GM23338 (cell line): Measurements from ENCODE around the gene CXCL16. TPM values are rescaled to one million over a fixed set of nuclear protein-coding genes. Genes with fewer than 3 reads are reported as not detected.
A peak's percentile ranks its signal among the peaks of the same experiment; 100 is the strongest.

Source experiments
- ATAC-seq: fragments of 200-7000 bp; cut with Tn5 transposase; 3 replicates; pipeline ENCODE4 v1.9.1; 2020
- DNase-seq: peaks from one replicate; pipeline ENCODE4 v3.0.0-alpha.2; 2015; ENCODE audit warnings: low spot score
- H2AFZ ChIP-seq: fragments of 200-600 bp; sonication (generic); 2 replicates; pipeline ENCODE4 v1.8.0; 2016; ENCODE audit warnings: antibody characterized with exemption, mild to moderate bottlenecking, moderate library complexity
- H3F3A ChIP-seq: fragments of 200-600 bp; sonication (generic); replicated peaks from 2 replicates; pipeline ENCODE4 v1.8.0; 2017; ENCODE audit warnings: antibody characterized with exemption, mixed run types, low read depth
- H3K27ac ChIP-seq: fragments of 200-600 bp; sonication (generic); 2 replicates; pipeline ENCODE4 v1.6.1; 2016; ENCODE audit warnings: low read depth
- H3K27me3 ChIP-seq: fragments of 200-600 bp; sonication (generic); 2 replicates; pipeline ENCODE4 v1.8.0; 2016; ENCODE audit warnings: mild to moderate bottlenecking, mixed run types, moderate library complexity; ENCODE audit not compliant: insufficient read depth
- H3K36me3 ChIP-seq: fragments of 200-600 bp; sonication (generic); 2 replicates; pipeline ENCODE4 v1.8.0; 2016; ENCODE audit warnings: mild to moderate bottlenecking; ENCODE audit not compliant: insufficient read depth
- H3K4me1 ChIP-seq: fragments of 200-600 bp; sonication (generic); 2 replicates; pipeline ENCODE4 v1.8.0; 2016; ENCODE audit warnings: mild to moderate bottlenecking, moderate library complexity; ENCODE audit not compliant: insufficient read depth
- H3K4me2 ChIP-seq: fragments of 200-600 bp; sonication (generic); 2 replicates; pipeline ENCODE4 v1.7.1; 2017; ENCODE audit warnings: mixed run types
- H3K4me3 ChIP-seq: fragments of 200-600 bp; sonication (generic); 2 replicates; pipeline ENCODE4 v1.6.1; 2016; ENCODE audit warnings: mixed run types
- H3K79me2 ChIP-seq: fragments of 200-600 bp; sonication (generic); replicated peaks from 2 replicates; pipeline ENCODE4 v1.8.0; 2017; ENCODE audit warnings: mild to moderate bottlenecking; ENCODE audit not compliant: insufficient read depth
- H3K9me2 ChIP-seq: fragments of 200-600 bp; sonication (generic); 2 replicates; pipeline ENCODE4 v1.8.0; 2017; ENCODE audit not compliant: insufficient read depth
- H4K20me1 ChIP-seq: fragments of 200-600 bp; sonication (generic); replicated peaks from 2 replicates; pipeline ENCODE4 v1.8.0; 2017; ENCODE audit warnings: mild to moderate bottlenecking; ENCODE audit not compliant: insufficient read depth
- H3K27ac Mint-ChIP-seq: 2 replicates; pipeline ENCODE4 v1.8.0; 2020; ENCODE audit warnings: inconsistent platforms, mild to moderate bottlenecking, moderate library complexity, mixed read lengths
- H3K27me3 Mint-ChIP-seq: 3 replicates; pipeline ENCODE4 v1.8.0; 2022; ENCODE audit warnings: low read depth, mild to moderate bottlenecking, moderate library complexity, mixed read lengths, inconsistent platforms; ENCODE audit not compliant: insufficient read depth, poor library complexity
- H3K36me3 Mint-ChIP-seq: 3 replicates; pipeline ENCODE4 v1.8.0; 2021; ENCODE audit warnings: low read depth, mild to moderate bottlenecking, inconsistent platforms, moderate library complexity, mixed read lengths
- H3K4me1 Mint-ChIP-seq: 3 replicates; pipeline ENCODE4 v1.8.0; 2020; ENCODE audit warnings: mild to moderate bottlenecking, inconsistent platforms, mixed read lengths
- H3K4me3 Mint-ChIP-seq: 3 replicates; pipeline ENCODE4 v1.8.0; 2021; ENCODE audit warnings: moderate library complexity, mild to moderate bottlenecking, inconsistent platforms, mixed read lengths
- H3K9me3 Mint-ChIP-seq: 3 replicates; pipeline ENCODE4 v1.8.0; 2020; ENCODE audit warnings: moderate library complexity, mild to moderate bottlenecking, inconsistent platforms, mixed read lengths
- CREB1 ChIP-seq: fragments of 250-450 bp; sonication (Bioruptor Pico); IDR thresholded peaks from 2 replicates; pipeline ENCODE4 v1.5.0; 2020; ENCODE audit warnings: low read depth, mild to moderate bottlenecking, moderate library complexity
- CTCF ChIP-seq, 2 experiments: fragments of 200-600 bp in 1 of 2; sonication (generic) in 1 of 2; conservative IDR thresholded peaks; 2 replicates each; pipeline versions ENCODE4 v1.5.1 to v1.6.1; 2016 to 2017; ENCODE audit warnings: antibody characterized with exemption in 2 of 2, low read depth in 2 of 2, mild to moderate bottlenecking in 2 of 2, moderate library complexity in 1 of 2
- ETS1 ChIP-seq: IDR thresholded peaks from 2 replicates; pipeline ENCODE4 v1.6.1; 2016; ENCODE audit warnings: antibody characterized with exemption
- EZH2 ChIP-seq: fragments of 200-600 bp; sonication (generic); IDR thresholded peaks from one replicate; pipeline ENCODE4 v1.8.0; 2017; ENCODE audit warnings: antibody characterized with exemption, mild to moderate bottlenecking, low read depth; ENCODE audit not compliant: unreplicated experiment
- EZH2phosphoT487 ChIP-seq: fragments of 200-600 bp; sonication (generic); IDR thresholded peaks from one replicate; pipeline ENCODE4 v1.8.1; 2018; ENCODE audit warnings: antibody characterized with exemption; ENCODE audit not compliant: unreplicated experiment
- JUNB ChIP-seq: IDR thresholded peaks from one replicate; pipeline ENCODE4 v1.6.1; 2016; ENCODE audit warnings: antibody characterized with exemption; ENCODE audit not compliant: unreplicated experiment
- POLR2AphosphoS5 ChIP-seq: IDR thresholded peaks from 2 replicates; pipeline ENCODE4 v1.6.1; 2016; ENCODE audit warnings: antibody characterized with exemption, low read depth
- STAT1 ChIP-seq: IDR thresholded peaks from one replicate; pipeline ENCODE4 v1.6.1; 2016; ENCODE audit warnings: antibody characterized with exemption; ENCODE audit not compliant: unreplicated experiment
- ZNF114 ChIP-seq: fragments of 250-450 bp; sonication (Bioruptor Pico); IDR thresholded peaks from 2 replicates; pipeline ENCODE4 v1.5.0; 2020; ENCODE audit warnings: mild to moderate bottlenecking, moderate library complexity
- ZNF462 ChIP-seq: fragments of 250-450 bp; sonication (Bioruptor Pico); IDR thresholded peaks from 2 replicates; pipeline ENCODE4 v1.5.0; 2020; ENCODE audit warnings: mild to moderate bottlenecking, moderate library complexity
- polyA plus RNA-seq: library from polyadenylated mRNA; unstranded; fragments of >200 nt; fragmentation: Nextera tagmentation; extraction: Ambion mirVana; gene quantifications from 2 replicates; pipeline ENCODE4 v1.2.1, GENCODE V29; 2016
- total RNA-seq: library from RNA; depleted of rRNA; stranded (reverse); fragments of >200 nt; shearing (Covaris generic); gene quantifications from 2 replicates; pipeline ENCODE4 v1.2.3, GENCODE V29; 2014

Gene CXCL16
- total and polyA plus RNA-seq, 2 experiments from 2014 or later, result 4.0 to 4.1 TPM

- no peak for TF ChIP-seq CREB1
- TF ChIP-seq JUNB, result no peak
- TF ChIP-seq ETS1, result no peak
Observed at GRCh38 chr17:4716081-4716480, 23.6 kb downstream of the CXCL16 start (continued).

GRCh38 chr17:4715063-4715744 is 24.5 kb downstream of the CXCL16 start:
- peak overlapping the region; percentile 80; the same call in 1 of the 2 replicates for H3K27ac Mint-ChIP-seq
- no peak for ATAC-seq
- H3K36me3 Mint-ChIP-seq, result peaks cover 34% of the 10 kb centered on the region
- TF ChIP-seq EZH2, result no peak
- no peak for TF ChIP-seq ZNF462 (CRISPR knock-in tag)
- TF ChIP-seq ETS1, result no peak
- no peak for TF ChIP-seq JUNB
- TF ChIP-seq EZH2phosphoT487, result no peak
- TF ChIP-seq ZNF114 (CRISPR knock-in tag), result no peak
- no peak for TF ChIP-seq POLR2AphosphoS5
- no peak for TF ChIP-seq STAT1
- TF ChIP-seq CTCF (conservative IDR thresholded peaks at IDR 0.05; ENCODE audit: low read depth in 2 of 2), result no peak
- no peak for TF ChIP-seq CREB1

More at GRCh38 chr17:4715063-4715744, 24.5 kb downstream of the CXCL16 start:
- no peak for DNase-seq
- H3K27me3 Mint-ChIP-seq, result peaks cover 12% of the 10 kb centered on the region
- H3K4me1 Mint-ChIP-seq, result peaks cover 9% of the 10 kb centered on the region; the same call in 2 of the 3 replicates
- H3K4me3 Mint-ChIP-seq, result no peak overlapping the region
- H4K20me1 ChIP-seq, result no peaks in the 10 kb centered on the region; the same call in 1 of the 2 replicates
- no peaks in the 10 kb centered on the region for H3K27me3 ChIP-seq
- no peaks in the 10 kb centered on the region for H3K9me2 ChIP-seq
- no peaks in the 10 kb centered on the region; the same call in 1 of the 2 replicates for H3K36me3 ChIP-seq
- H3K4me3 ChIP-seq, result no peak overlapping the region
- H3K4me2 ChIP-seq, result no peak overlapping the region
- H3K27ac ChIP-seq, result no peak overlapping the region
- no peak overlapping the region for H2AFZ ChIP-seq
- H3K79me2 ChIP-seq, result peaks cover 27% of the 10 kb centered on the region
- no peaks in the 10 kb centered on the region for H3K9me3 Mint-ChIP-seq
- 0 out of 2 replicates have a peak, but pooled peaks cover 5% of the 10 kb centered on the region for H3F3A ChIP-seq
- peaks cover 11% of the 10 kb centered on the region for H3K4me1 ChIP-seq
